ENCODE data around the gene SF3B5. TPM values are rescaled to one million over a fixed set of nuclear protein-coding genes. Genes with fewer than 3 reads are reported as not detected.
A peak's percentile ranks its signal among the peaks of the same experiment; 100 is the strongest.
"Not testable (repeated sequence)": the region's sequence is repeated elsewhere in the genome, so short reads cannot be mapped to it uniquely, and the experiment has no call there.

Gene SF3B5
- total and polyA plus RNA-seq, 4 experiments from 2014 or later, result 87.2 to 379 (median 215) TPM

DNA sequence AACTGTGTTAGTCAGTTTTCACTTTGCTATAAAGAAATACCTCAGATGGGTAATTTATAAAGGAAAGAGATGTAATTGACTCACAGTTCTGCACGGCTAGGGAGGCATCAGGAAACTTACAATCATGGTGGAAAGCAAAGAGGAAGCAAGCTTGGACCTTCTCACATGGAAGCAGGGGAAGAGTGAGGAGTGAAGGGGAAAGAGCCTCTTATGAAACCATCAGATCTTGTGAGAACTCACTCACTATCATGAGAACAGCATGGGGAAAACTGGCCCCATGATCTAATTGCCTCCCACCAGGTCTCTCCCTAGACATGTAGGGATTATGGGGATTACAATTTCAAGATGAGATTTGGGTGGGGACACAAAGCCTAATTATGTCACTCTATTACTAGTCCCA is 46.0 kb downstream of the SF3B5 start:
- H3K9me3 ChIP-seq (ENCODE audit: control insufficient read depth in 1 of 2, low read length in 2 of 2), result no peaks in the 10 kb centered on the region
- ChIA-PET POLR2A (ENCODE audit: partially characterized antibody) (no interaction called here), CTCF (ENCODE audit: partially characterized antibody) (no interaction called here)
- no peak overlapping the region for H3K27ac Mint-ChIP-seq
- H3K4me3 Mint-ChIP-seq, result no peak overlapping the region
- peaks cover 0 to 2% (median 0%) of the 10 kb centered on the region in 8 donors for H3K9me3 Mint-ChIP-seq
- intact Hi-C loops (cut with micrococcal nuclease), result no loop called here
- DNase-seq, result no peak
- H3K36me3 Mint-ChIP-seq, result no peaks in the 10 kb centered on the region
- peaks cover 14% of the 10 kb centered on the region for H3K4me1 ChIP-seq (ENCODE audit: insufficient read depth, low read length)
- no peaks in the 10 kb centered on the region for H3K27me3 ChIP-seq (ENCODE audit: insufficient read depth, low read length)
- H3K27me3 Mint-ChIP-seq, result no peaks in the 10 kb centered on the region
- peaks cover 9 to 17% (median 11%) of the 10 kb centered on the region in 4 donors for H3K4me1 Mint-ChIP-seq
- no peaks in the 10 kb centered on the region for H3K36me3 ChIP-seq (ENCODE audit: insufficient read depth, low read length)
- H3K4me3 ChIP-seq (ENCODE audit: low read length in 2 of 2), result no peak overlapping the region
- H3K27ac ChIP-seq (ENCODE audit: low read depth, low read length), result no peak overlapping the region

DNA sequence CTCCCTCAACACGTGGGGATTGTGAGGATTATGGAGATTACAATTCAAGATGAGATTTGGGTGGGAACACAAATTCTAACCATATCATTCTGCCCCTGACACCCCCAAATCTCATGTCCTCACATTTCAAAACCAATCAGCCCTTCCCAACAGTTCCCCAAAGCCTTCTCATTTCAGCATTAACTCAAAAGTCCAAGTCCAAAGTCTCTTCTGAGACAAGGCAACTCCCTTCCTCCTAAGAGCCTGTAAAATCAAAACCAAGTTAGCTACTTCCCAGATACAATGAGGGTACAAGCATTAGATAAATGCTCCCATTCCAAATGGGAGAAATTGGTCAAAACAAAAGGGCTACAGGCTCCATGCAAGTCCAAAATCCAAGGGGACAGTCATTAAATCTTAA is 47.7 kb downstream of the SF3B5 start:
- Histone ChIP-seq H3K36me3 (ENCODE audit: insufficient read depth, low read length) (no peaks in the 10 kb centered on the region), H3K27me3 (ENCODE audit: insufficient read depth, low read length) (no peaks in the 10 kb centered on the region), H3K9me3 (ENCODE audit: control insufficient read depth in 1 of 2, low read length in 2 of 2) (no peaks in the 10 kb centered on the region), H3K27ac (ENCODE audit: low read depth, low read length) (no peak overlapping the region), H3K4me1 (ENCODE audit: insufficient read depth, low read length) (no peaks in the 10 kb centered on the region), H3K4me3 (ENCODE audit: low read length in 2 of 2) (no peak overlapping the region)
- DNase-seq, result no peak
- intact Hi-C loops (cut with micrococcal nuclease), result no loop called here
- ChIA-PET POLR2A (ENCODE audit: partially characterized antibody) (interaction anchor here (1.4 to 2.0 kb wide), 3 partner anchors 8 to 16 kb away, joined by 3 to 12 read pairs (median 7); no protein-coding TSS in a partner anchor), CTCF (ENCODE audit: partially characterized antibody) (interaction anchor here (1.8 kb wide), 1 partner anchor 8 kb away, joined by 5 read pairs; no protein-coding TSS in a partner anchor)
- H3K36me3 Mint-ChIP-seq, result no peaks in the 10 kb centered on the region
- peak overlapping the region in 1 of 7 donors; percentile 80 for H3K27ac Mint-ChIP-seq
- no peaks in the 10 kb centered on the region for H3K27me3 Mint-ChIP-seq
- no peak overlapping the region for H3K4me3 Mint-ChIP-seq
- H3K9me3 Mint-ChIP-seq, result peaks cover 0 to 4% (median 0%) of the 10 kb centered on the region in 8 donors
- peaks cover 0 to 8% (median 0%) of the 10 kb centered on the region in 4 donors for H3K4me1 Mint-ChIP-seq

DNA sequence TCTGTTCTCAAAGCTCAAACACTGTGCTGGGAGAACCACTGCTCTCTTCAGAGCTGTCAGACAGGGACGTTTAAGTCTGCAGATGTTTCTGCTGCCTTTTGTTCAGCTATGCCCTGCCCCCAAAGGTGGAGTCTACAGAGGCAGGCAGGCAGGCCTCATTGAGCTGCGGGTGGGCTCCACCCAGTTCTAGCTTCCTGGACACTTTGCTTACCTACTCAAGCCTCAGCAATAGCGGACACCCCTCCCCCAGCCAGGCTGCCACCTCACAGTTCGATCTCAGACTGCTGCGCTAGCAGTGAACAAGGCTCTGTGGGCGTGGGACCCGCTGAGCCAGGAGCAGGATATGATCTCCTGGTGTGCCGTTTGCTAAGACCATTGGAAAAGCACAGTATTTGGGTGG is 48.7 kb downstream of the SF3B5 start:
- H3K36me3 ChIP-seq (ENCODE audit: insufficient read depth, low read length); intact Hi-C loops (cut with micrococcal nuclease); H3K4me1 Mint-ChIP-seq; H3K36me3 Mint-ChIP-seq; H3K9me3 Mint-ChIP-seq; H3K27me3 ChIP-seq (ENCODE audit: insufficient read depth, low read length); H3K27me3 Mint-ChIP-seq; H3K4me1 ChIP-seq (ENCODE audit: insufficient read depth, low read length); H3K27ac ChIP-seq (ENCODE audit: low read depth, low read length); H3K4me3 ChIP-seq (ENCODE audit: low read length in 2 of 2); H3K9me3 ChIP-seq (ENCODE audit: control insufficient read depth in 1 of 2, low read length in 2 of 2): not testable (repeated sequence)
- ChIA-PET POLR2A (ENCODE audit: partially characterized antibody) (interaction anchor here (1.8 to 2.0 kb wide), 3 partner anchors 9 to 17 kb away, joined by 3 to 12 read pairs (median 7); no protein-coding TSS in a partner anchor), CTCF (ENCODE audit: partially characterized antibody) (interaction anchor here (1.2 to 1.8 kb wide), 4 partner anchors 9 to 17 kb away, joined by 3 to 5 read pairs (median 4); no protein-coding TSS in a partner anchor)
- peak overlapping the region in 1 of 8 donors; percentile 17 for H3K4me3 Mint-ChIP-seq
- peak in 2 of 5 donors; percentile 40 to 58 for DNase-seq
- peak overlapping the region in 1 of 7 donors; percentile 82 for H3K27ac Mint-ChIP-seq

- H3K27ac Mint-ChIP-seq; H3K9me3 ChIP-seq (ENCODE audit: control insufficient read depth in 1 of 2, low read length in 2 of 2); H3K36me3 Mint-ChIP-seq; H3K27me3 Mint-ChIP-seq; H3K9me3 Mint-ChIP-seq; intact Hi-C loops (cut with micrococcal nuclease); DNase-seq; H3K4me3 ChIP-seq (ENCODE audit: low read length in 2 of 2); H3K4me1 Mint-ChIP-seq; H3K4me3 Mint-ChIP-seq; POLR2A ChIA-PET (ENCODE audit: partially characterized antibody); H3K27ac ChIP-seq (ENCODE audit: low read depth, low read length); H3K27me3 ChIP-seq (ENCODE audit: insufficient read depth, low read length); H3K4me1 ChIP-seq (ENCODE audit: insufficient read depth, low read length); H3K36me3 ChIP-seq (ENCODE audit: insufficient read depth, low read length): not testable (repeated sequence)
- CTCF ChIA-PET (ENCODE audit: partially characterized antibody), result interaction anchor here (0.6 kb wide), 1 partner anchor 11 kb away, joined by 4 read pairs; no protein-coding TSS in a partner anchor
Measured at GRCh38 chr6:144044989-144045388, 50.4 kb downstream of the SF3B5 start.

Other genes starting within 250 kb of the SF3B5 start
- not detected for gene ZC2HC1B, start 231.1 kb downstream of the SF3B5 start, total RNA-seq
- gene ZC2HC1B, start 231.1 kb downstream of the SF3B5 start, polyA plus RNA-seq, result not detected
- gene PLAGL1, start 87.3 kb downstream of the SF3B5 start, total RNA-seq, result 1 to 10 TPM; 4.1 to 4.7 TPM
- 1 to 10 TPM in 1 of 2 donors, under 1 TPM in 1; 0.89 to 1.2 TPM for gene PLAGL1, start 87.3 kb downstream of the SF3B5 start, polyA plus RNA-seq
- gene STX11, start 54.9 kb upstream of the SF3B5 start, total RNA-seq, result 1 to 10 TPM; 5.7 to 6.2 TPM
- gene STX11, start 54.9 kb upstream of the SF3B5 start, polyA plus RNA-seq, result 10 to 100 TPM in 1 of 2 donors, 1 to 10 TPM in 1; 9.5 to 11.0 TPM
- gene UTRN, start 189.8 kb upstream of the SF3B5 start, total RNA-seq, result 100 to 1,000 TPM; 219 to 227 TPM
- 10 to 100 TPM; 18.8 to 99.0 TPM for gene UTRN, start 189.8 kb upstream of the SF3B5 start, polyA plus RNA-seq

Measured in CD4-positive, alpha-beta memory T cell (primary cell).